HPDE6-E6E7 (cell line): Measurements from ENCODE around the gene GABRR2.

Source experiments
- DNase-seq: peaks from one replicate; pipeline ENCODE4 v3.0.0; 2011; ENCODE audit warnings: missing footprints; ENCODE audit errors: extremely low spot score

Gene GABRR2

GRCh38 chr6:89291256-89291819 lies 23.8 kb downstream of the GABRR2 start:
- DNase-seq, result no peak

- no peak for DNase-seq
Observed at GRCh38 chr6:89290401-89291155, 24.5 kb downstream of the GABRR2 start.

GRCh38 chr6:89289710-89290109 lies 25.4 kb downstream of the GABRR2 start:
- DNase-seq, result no peak

GRCh38 chr6:89287351-89288028 lies 27.6 kb downstream of the GABRR2 start:
- DNase-seq, result no peak

GRCh38 chr6:89286516-89286915 lies 28.6 kb downstream of the GABRR2 start:
- no peak for DNase-seq

- no peak for DNase-seq
Observed at GRCh38 chr6:89284963-89285735, 29.9 kb downstream of the GABRR2 start.

- no peak for DNase-seq
Observed at GRCh38 chr6:89284081-89284480, 31.0 kb downstream of the GABRR2 start.

- no peak for DNase-seq
Observed at GRCh38 chr6:89282749-89283148, 32.4 kb downstream of the GABRR2 start.

GRCh38 chr6:89281779-89282246 lies 33.3 kb downstream of the GABRR2 start:
- DNase-seq, result no peak

- DNase-seq, result no peak
Observed at GRCh38 chr6:89278956-89279355, 36.1 kb downstream of the GABRR2 start.

GRCh38 chr6:89275900-89276299 lies 39.2 kb downstream of the GABRR2 start:
- DNase-seq, result no peak

- no peak for DNase-seq
Observed at GRCh38 chr6:89273816-89274215, 41.3 kb downstream of the GABRR2 start.

GRCh38 chr6:89272596-89272995 lies 42.5 kb downstream of the GABRR2 start:
- no peak for DNase-seq

- no peak for DNase-seq
Observed at GRCh38 chr6:89270951-89271721, 44.0 kb downstream of the GABRR2 start.

- DNase-seq, result no peak
Observed at GRCh38 chr6:89269981-89270380, 45.1 kb downstream of the GABRR2 start.

- DNase-seq, result no peak
Observed at GRCh38 chr6:89269252-89269651, 45.8 kb downstream of the GABRR2 start.

- DNase-seq, result no peak
Observed at GRCh38 chr6:89268776-89269175, 46.3 kb downstream of the GABRR2 start.

- no peak for DNase-seq
Observed at GRCh38 chr6:89267918-89268317, 47.2 kb downstream of the GABRR2 start.

GRCh38 chr6:89264296-89264695 lies 50.8 kb downstream of the GABRR2 start:
- DNase-seq, result no peak

- no peak for DNase-seq
Observed at GRCh38 chr6:89260832-89261231, 54.3 kb downstream of the GABRR2 start.

- no peak for DNase-seq
Observed at GRCh38 chr6:89260310-89260709, 54.8 kb downstream of the GABRR2 start.
